Epithelial cell of esophagus (primary cell): ENCODE data around the gene TMEM175.

Experiments used
- DNase-seq: peaks from one replicate; pipeline ENCODE4 v3.0.0; 2010; ENCODE audit warnings: low read depth
- H3K4me3 ChIP-seq: 2 replicates; pipeline ENCODE4 v1.5.1; 2011; ENCODE audit warnings: mild to moderate bottlenecking, low read length, control low read depth
- TF ChIP-seq, protein P1 (sequence below): IDR thresholded peaks from 2 replicates; pipeline ENCODE4 v1.5.1; 2011; ENCODE audit warnings: low read depth, mild to moderate bottlenecking, low read length, control low read depth, inconsistent platforms; ENCODE audit not compliant: insufficient read depth; ENCODE audit errors: missing control alignments

TMEM175 gene

GRCh38 chr4:960140-960635, 27.9 kb downstream of the TMEM175 start:
- no peak for DNase-seq
- TF ChIP-seq, protein P1, sequence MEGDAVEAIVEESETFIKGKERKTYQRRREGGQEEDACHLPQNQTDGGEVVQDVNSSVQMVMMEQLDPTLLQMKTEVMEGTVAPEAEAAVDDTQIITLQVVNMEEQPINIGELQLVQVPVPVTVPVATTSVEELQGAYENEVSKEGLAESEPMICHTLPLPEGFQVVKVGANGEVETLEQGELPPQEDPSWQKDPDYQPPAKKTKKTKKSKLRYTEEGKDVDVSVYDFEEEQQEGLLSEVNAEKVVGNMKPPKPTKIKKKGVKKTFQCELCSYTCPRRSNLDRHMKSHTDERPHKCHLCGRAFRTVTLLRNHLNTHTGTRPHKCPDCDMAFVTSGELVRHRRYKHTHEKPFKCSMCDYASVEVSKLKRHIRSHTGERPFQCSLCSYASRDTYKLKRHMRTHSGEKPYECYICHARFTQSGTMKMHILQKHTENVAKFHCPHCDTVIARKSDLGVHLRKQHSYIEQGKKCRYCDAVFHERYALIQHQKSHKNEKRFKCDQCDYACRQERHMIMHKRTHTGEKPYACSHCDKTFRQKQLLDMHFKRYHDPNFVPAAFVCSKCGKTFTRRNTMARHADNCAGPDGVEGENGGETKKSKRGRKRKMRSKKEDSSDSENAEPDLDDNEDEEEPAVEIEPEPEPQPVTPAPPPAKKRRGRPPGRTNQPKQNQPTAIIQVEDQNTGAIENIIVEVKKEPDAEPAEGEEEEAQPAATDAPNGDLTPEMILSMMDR = no peak
- no peak overlapping the region for H3K4me3 ChIP-seq

DNA sequence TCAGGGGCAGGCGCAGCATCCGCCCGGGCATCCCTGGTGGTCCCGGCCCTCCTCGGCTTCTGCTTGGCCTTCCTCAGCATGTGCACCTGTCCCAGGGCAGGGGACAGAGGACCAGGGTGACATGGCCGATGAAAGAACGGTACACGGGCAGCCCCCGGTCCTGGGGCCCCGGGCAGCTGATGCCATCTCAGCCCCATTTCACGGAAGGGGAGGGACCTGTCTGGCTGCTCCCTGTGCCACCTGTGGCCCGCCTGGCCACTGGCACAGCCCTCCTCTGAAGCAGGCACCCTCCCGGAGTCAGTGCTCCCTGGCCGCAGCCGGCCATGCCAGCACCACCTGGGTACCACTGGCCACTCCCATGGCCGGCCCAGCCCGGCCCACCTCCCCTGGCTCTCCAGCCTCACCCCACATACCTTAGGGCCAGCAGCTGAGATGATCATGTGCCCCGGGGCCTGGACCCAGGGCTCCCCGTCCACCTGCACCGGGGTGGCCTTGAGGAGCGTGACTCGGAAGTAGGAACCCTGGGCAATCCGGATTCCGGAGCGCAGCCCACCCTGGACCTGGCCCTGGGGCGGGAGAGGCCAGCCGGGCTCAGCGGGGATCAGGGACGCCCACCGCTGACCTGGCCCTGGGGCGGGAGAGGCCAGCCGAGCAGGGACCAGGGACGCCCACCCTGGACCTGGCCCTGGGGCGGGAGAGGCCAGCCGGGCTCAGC, 28.5 kb downstream of the TMEM175 start:
- TF ChIP-seq, protein P1 = no peak
- no peak overlapping the region for H3K4me3 ChIP-seq
- no peak for DNase-seq

DNA sequence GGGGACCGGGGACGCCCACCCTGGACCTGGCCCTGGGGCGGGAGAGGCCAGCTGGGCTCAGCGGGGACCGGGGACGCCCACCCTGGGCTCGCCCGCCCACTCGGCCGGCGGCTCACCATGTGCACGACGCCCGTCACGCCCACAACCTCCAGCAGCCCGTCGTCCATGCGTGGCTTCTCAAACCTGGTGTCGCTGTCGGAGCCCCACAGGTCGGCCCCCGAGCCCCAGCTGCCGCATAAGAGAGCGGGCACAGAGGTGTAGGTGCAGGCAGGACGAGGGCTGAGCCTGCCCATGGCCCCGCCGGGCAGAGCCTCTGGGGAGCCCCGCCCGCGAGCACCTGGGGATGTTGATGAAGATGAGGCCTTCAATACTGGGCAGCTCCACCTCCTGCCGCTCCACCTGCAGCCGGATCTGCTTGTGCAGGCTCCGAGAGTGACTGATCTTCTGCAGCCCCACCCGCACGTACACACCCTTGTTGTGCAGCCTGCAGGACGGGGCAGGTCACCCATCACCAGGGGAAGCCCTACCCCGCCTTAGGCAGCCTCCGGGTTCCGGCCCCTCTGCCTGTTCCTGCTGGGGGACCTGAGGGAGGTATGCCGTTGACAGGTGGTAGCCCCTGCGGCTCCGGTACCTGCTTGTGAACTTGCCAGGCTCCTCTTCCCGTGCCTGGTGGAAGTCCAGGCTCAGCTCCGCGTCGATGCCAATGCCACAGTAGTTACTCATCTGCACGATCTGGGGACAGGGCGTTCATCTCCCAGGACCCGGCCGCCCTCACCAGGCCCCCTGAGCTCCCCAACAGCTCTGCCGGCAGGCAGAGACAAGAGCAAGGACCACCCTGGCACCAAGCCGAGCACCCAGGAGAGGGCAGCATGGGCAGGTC, 29.3 kb downstream of the TMEM175 start:
- H3K4me3 ChIP-seq = no peak overlapping the region
- TF ChIP-seq, protein P1 = no peak
- peak; percentile 75 for DNase-seq

DNA sequence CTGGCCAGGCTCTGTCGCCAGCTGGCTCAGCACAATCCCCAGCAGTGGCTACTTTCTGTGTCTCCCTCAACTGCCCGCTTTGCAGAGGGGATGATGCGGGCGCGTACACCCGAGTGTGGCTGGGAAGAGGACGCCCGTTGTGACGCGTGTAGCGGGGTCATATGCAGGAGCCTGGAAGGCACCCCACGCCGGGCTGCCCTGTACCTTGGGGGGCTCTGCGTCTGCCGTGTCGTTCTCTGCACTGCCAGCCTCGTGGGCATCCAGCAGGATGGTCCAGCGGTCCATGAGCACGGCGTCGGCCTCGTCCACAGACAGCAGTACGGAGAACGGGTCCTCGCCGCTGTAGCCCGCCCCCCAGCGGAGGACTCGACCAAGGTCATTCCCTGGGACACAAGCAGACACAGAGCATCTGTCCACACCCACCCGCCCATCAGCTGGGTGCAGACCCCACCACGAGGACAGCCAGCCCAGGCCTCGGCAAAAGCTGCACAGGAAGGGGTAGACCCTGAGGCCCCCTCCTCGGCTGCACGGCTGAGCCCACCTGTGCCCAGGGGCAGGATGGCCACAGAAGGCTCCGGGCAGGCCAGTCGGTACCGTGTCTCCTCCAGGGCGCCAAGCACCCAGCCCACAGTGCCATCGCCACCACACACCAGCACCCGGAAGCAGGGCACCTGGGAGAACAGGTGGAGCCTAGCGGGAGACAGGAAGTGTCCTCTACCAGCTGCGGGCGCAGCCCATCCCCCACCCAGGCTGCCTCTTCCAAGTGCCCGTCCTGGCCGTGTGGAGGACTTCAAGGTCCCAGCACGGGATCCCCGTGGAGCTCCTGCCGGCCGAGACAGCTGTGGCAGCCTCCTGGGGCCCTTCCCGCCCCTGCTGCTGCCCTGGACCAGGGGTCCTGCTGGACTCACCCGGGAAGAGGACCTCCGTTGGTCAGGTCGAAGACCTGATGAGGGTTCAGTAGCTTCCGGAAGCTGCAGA, 30.3 kb downstream of the TMEM175 start:
- TF ChIP-seq, protein P1 = no peak
- H3K4me3 ChIP-seq = no peak overlapping the region
- no peak for DNase-seq

- DNase-seq = no peak
- TF ChIP-seq, protein P1 = no peak
Measured at GRCh38 chr4:963276-964225, 31.3 kb downstream of the TMEM175 start.

More at GRCh38 chr4:963276-964225, 31.3 kb downstream of the TMEM175 start:
- no peak overlapping the region for H3K4me3 ChIP-seq
